KMS-11 (cell line): ENCODE measurements around the gene NEU1.
"Not testable (repeated sequence)": the region's sequence is repeated elsewhere in the genome, so short reads cannot be mapped to it uniquely, and the experiment has no call there.

ENCODE experiments used
- H2AFZ ChIP-seq: fragments of 200-600 bp; sonication (generic); 2 replicates; pipeline ENCODE4 v1.6.1; 2016; ENCODE audit warnings: antibody characterized with exemption, mixed run types, low read depth
- H3K27ac ChIP-seq: fragments of 200-600 bp; sonication (generic); 2 replicates; pipeline ENCODE4 v1.6.1; 2016; ENCODE audit warnings: mild to moderate bottlenecking, mixed run types
- H3K27me3 ChIP-seq: fragments of 200-600 bp; sonication (generic); 2 replicates; pipeline ENCODE4 v1.6.1; 2017; ENCODE audit warnings: mild to moderate bottlenecking, low read depth, mixed run types, moderate library complexity; ENCODE audit not compliant: insufficient read depth
- H3K36me3 ChIP-seq: fragments of 200-600 bp; sonication (generic); 2 replicates; pipeline ENCODE4 v1.6.1; 2017; ENCODE audit warnings: mild to moderate bottlenecking, mixed run types; ENCODE audit not compliant: insufficient read depth
- H3K4me1 ChIP-seq: fragments of 200-600 bp; sonication (generic); 2 replicates; pipeline ENCODE4 v1.6.1; 2016; ENCODE audit warnings: mild to moderate bottlenecking, low read depth, mixed run types; ENCODE audit not compliant: poor library complexity, severe bottlenecking
- H3K4me2 ChIP-seq: fragments of 200-600 bp; sonication (generic); 2 replicates; pipeline ENCODE4 v1.7.0; 2016; ENCODE audit warnings: mild to moderate bottlenecking, mixed run types
- H3K4me3 ChIP-seq: fragments of 200-600 bp; sonication (generic); IDR thresholded peaks from 2 replicates; pipeline ENCODE4 v1.6.1; 2017; ENCODE audit warnings: low read depth, low read length, mixed read lengths; ENCODE audit not compliant: insufficient read depth
- H3K79me2 ChIP-seq: fragments of 200-600 bp; sonication (generic); 2 replicates; pipeline ENCODE4 v1.6.1; 2016; ENCODE audit warnings: low read depth, mixed run types; ENCODE audit not compliant: insufficient read depth
- H3K9ac ChIP-seq: fragments of 200-600 bp; sonication (generic); 2 replicates; pipeline ENCODE4 v1.6.1; 2016; ENCODE audit warnings: mild to moderate bottlenecking, mixed run types
- H4K20me1 ChIP-seq: fragments of 200-600 bp; sonication (generic); 2 replicates; pipeline ENCODE4 v1.6.1; 2016; ENCODE audit warnings: mild to moderate bottlenecking, mixed run types; ENCODE audit not compliant: insufficient read depth
- CTCF ChIP-seq: fragments of 200-600 bp; sonication (generic); conservative IDR thresholded peaks from 2 replicates; pipeline ENCODE4 v1.6.1; 2017; ENCODE audit warnings: low read depth, mild to moderate bottlenecking, antibody characterized with exemption, low read length, moderate library complexity, mixed read lengths

Gene NEU1

GRCh38 chr6:31907158-31907813 lies 44.7 kb upstream of the NEU1 start:
- Histone ChIP-seq H3K79me2 (no peaks in the 10 kb centered on the region), H3K4me1 (peaks cover 21% of the 10 kb centered on the region), H3K27me3 (no peaks in the 10 kb centered on the region; the same call in 1 of the 2 replicates), H3K36me3 (no peaks in the 10 kb centered on the region), H3K27ac (no peak overlapping the region), H3K9ac (no peak overlapping the region), H2AFZ (no peak overlapping the region), H4K20me1 (no peaks in the 10 kb centered on the region), H3K4me3 (no peak overlapping the region), H3K4me2 (no peak overlapping the region)
- no peak for TF ChIP-seq CTCF

- not testable (repeated sequence) for H2AFZ ChIP-seq, H4K20me1 ChIP-seq, H3K27me3 ChIP-seq, H3K9ac ChIP-seq, H3K79me2 ChIP-seq, H3K27ac ChIP-seq, H3K36me3 ChIP-seq, H3K4me3 ChIP-seq, H3K4me2 ChIP-seq
- peaks cover 21% of the 10 kb centered on the region for H3K4me1 ChIP-seq
Observed at GRCh38 chr6:31906727-31907126, 44.1 kb upstream of the NEU1 start.

GRCh38 chr6:31906122-31906521 lies 43.5 kb upstream of the NEU1 start:
- Histone ChIP-seq H3K9ac (no peak overlapping the region), H3K4me3 (no peak overlapping the region), H2AFZ (no peak overlapping the region), H3K36me3 (no peaks in the 10 kb centered on the region), H3K4me1 (peaks cover 23% of the 10 kb centered on the region), H3K27me3 (no peaks in the 10 kb centered on the region; the same call in 1 of the 2 replicates), H4K20me1 (no peaks in the 10 kb centered on the region), H3K27ac (no peak overlapping the region), H3K4me2 (no peak overlapping the region), H3K79me2 (no peaks in the 10 kb centered on the region)
- no peak for TF ChIP-seq CTCF

- Histone ChIP-seq H3K4me3 (no peak overlapping the region), H3K4me1 (peaks cover 28% of the 10 kb centered on the region), H2AFZ (no peak overlapping the region), H3K4me2 (no peak overlapping the region), H3K27ac (no peak overlapping the region), H3K27me3 (no peaks in the 10 kb centered on the region; the same call in 1 of the 2 replicates), H4K20me1 (no peaks in the 10 kb centered on the region), H3K79me2 (no peaks in the 10 kb centered on the region), H3K36me3 (no peaks in the 10 kb centered on the region), H3K9ac (no peak overlapping the region)
- TF ChIP-seq CTCF, result no peak
Observed at GRCh38 chr6:31905041-31905440, 42.4 kb upstream of the NEU1 start.

GRCh38 chr6:31903957-31904356 lies 41.3 kb upstream of the NEU1 start:
- Histone ChIP-seq H3K27me3 (no peaks in the 10 kb centered on the region; the same call in 1 of the 2 replicates), H3K79me2 (no peaks in the 10 kb centered on the region), H4K20me1 (no peaks in the 10 kb centered on the region), H3K27ac (no peak overlapping the region), H3K36me3 (no peaks in the 10 kb centered on the region), H3K4me2 (no peak overlapping the region), H3K4me3 (no peak overlapping the region), H2AFZ (no peak overlapping the region), H3K9ac (no peak overlapping the region), H3K4me1 (peaks cover 28% of the 10 kb centered on the region)
- TF ChIP-seq CTCF, result no peak
